22Rv1 (cell line): ENCODE data around the gene CBX3.

ENCODE experiments used
- ZFX ChIP-seq: fragments of 450-650 bp; IDR thresholded peaks from 2 replicates; pipeline ENCODE4 v1.6.1; 2017; ENCODE audit warnings: antibody characterized with exemption, borderline replicate concordance
- TF ChIP-seq, protein P1 (sequence below): fragments of 450-650 bp; IDR thresholded peaks from 2 replicates; pipeline ENCODE4 v1.5.1; 2017; ENCODE audit warnings: mild to moderate bottlenecking

DNA sequence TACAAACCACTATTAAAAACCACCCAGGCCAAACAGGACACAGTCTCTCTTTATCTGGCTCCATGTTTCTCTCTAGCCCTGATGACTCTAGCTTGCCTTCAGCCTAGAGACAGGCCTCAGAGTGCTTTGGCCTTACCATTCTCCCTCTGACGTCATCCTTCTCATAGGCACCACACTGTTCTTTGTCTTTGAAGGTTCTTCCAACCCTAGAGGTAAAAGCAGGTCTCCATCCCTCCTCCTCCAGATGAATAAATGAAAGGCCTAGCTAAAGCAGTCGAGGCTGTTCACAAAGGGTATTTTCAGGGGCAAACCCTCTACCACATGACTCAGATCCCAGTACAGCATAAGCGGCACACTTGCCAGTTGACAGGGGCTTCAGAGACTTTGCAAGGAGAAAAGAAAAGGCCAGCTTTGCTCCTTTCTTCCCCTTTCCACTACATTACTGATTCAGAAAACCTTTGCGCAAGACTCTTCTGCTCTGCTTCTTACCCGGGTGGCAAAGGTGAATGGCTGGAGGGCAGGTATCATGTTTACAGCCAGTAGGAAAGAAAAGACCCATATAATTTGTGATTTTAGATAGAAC is 34.8 kb upstream of the CBX3 start:
- TF ChIP-seq, protein P1, sequence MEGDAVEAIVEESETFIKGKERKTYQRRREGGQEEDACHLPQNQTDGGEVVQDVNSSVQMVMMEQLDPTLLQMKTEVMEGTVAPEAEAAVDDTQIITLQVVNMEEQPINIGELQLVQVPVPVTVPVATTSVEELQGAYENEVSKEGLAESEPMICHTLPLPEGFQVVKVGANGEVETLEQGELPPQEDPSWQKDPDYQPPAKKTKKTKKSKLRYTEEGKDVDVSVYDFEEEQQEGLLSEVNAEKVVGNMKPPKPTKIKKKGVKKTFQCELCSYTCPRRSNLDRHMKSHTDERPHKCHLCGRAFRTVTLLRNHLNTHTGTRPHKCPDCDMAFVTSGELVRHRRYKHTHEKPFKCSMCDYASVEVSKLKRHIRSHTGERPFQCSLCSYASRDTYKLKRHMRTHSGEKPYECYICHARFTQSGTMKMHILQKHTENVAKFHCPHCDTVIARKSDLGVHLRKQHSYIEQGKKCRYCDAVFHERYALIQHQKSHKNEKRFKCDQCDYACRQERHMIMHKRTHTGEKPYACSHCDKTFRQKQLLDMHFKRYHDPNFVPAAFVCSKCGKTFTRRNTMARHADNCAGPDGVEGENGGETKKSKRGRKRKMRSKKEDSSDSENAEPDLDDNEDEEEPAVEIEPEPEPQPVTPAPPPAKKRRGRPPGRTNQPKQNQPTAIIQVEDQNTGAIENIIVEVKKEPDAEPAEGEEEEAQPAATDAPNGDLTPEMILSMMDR: no peak
- TF ChIP-seq ZFX: no peak
